Measurements from ENCODE around the gene SASH1. TPM values are rescaled to one million over a fixed set of nuclear protein-coding genes. Genes with fewer than 3 reads are reported as not detected.

SASH1 gene
- total RNA-seq, 2 donors from 2014 or later: 4.6 to 12.4 TPM

DNA sequence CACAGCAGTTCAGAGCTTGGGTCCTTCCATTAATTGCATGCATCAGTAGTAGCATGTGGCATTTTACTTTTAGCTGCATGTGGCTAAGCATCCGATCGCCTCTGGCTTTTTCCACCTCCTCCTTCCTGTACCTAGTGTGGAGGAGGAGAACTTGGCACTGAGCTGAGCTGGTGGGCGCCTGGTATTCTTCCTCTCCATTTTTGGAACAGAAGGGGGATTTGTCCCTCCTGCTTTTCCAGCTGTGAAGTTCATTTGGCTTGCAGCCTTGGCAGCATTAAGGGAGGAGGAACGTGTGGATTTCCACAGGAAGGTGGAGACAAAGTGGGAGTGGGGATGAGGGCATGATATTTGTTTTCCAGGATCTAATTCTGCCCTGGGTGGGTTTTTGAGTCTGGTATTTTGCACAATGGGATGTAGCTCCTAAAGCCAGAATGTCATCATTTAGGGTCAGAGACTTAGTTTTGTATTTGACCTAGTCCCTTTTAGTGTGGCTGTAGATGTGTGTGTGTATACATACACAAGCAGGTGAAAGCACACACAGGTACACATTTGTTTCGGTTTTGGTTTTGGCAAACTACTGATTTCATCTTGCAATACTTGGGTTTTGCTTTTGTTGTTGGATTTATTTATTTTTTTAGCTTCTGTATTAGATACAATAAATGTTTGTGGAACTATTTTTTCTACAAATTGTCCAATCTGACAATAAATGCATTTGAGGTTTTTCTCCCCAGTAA lies 90.0 kb downstream of the SASH1 start:
- TF ChIP-seq, protein P1, sequence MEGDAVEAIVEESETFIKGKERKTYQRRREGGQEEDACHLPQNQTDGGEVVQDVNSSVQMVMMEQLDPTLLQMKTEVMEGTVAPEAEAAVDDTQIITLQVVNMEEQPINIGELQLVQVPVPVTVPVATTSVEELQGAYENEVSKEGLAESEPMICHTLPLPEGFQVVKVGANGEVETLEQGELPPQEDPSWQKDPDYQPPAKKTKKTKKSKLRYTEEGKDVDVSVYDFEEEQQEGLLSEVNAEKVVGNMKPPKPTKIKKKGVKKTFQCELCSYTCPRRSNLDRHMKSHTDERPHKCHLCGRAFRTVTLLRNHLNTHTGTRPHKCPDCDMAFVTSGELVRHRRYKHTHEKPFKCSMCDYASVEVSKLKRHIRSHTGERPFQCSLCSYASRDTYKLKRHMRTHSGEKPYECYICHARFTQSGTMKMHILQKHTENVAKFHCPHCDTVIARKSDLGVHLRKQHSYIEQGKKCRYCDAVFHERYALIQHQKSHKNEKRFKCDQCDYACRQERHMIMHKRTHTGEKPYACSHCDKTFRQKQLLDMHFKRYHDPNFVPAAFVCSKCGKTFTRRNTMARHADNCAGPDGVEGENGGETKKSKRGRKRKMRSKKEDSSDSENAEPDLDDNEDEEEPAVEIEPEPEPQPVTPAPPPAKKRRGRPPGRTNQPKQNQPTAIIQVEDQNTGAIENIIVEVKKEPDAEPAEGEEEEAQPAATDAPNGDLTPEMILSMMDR (conservative IDR thresholded peaks at IDR 0.05): no peak
- no peak overlapping the region for H3K4me3 Mint-ChIP-seq
- Histone ChIP-seq H3K4me3 (ENCODE audit: low read length) (no peak overlapping the region), H3K9ac (ENCODE audit: extremely low read depth, low read length, poor library complexity, severe bottlenecking) (no peak overlapping the region), H3K4me1 (ENCODE audit: control insufficient read depth, insufficient read depth, low read length) (no peaks in the 10 kb centered on the region), H3K36me3 (ENCODE audit: control insufficient read depth, insufficient read depth, low read length) (no peaks in the 10 kb centered on the region), H3K27ac (ENCODE audit: low read depth, low read length) (no peak overlapping the region), H3K9me3 (ENCODE audit: control insufficient read depth, low read length) (no peaks in the 10 kb centered on the region), H3K27me3 (ENCODE audit: control insufficient read depth, insufficient read depth, low read length, poor library complexity, severe bottlenecking) (no peaks in the 10 kb centered on the region)
- H3K27me3 Mint-ChIP-seq (ENCODE audit: insufficient read depth): no peaks in the 10 kb centered on the region
- no peaks in the 10 kb centered on the region for H3K4me1 Mint-ChIP-seq
- no peak for DNase-seq
- no peaks in the 10 kb centered on the region for H3K36me3 Mint-ChIP-seq (ENCODE audit: low read depth)
- 90 to 100% methylated on average over 2 to 5 of the region's 5 CpGs for WGBS, 2 experiments (ENCODE audit: insufficient coverage in 1 of 2, insufficient read length in 1 of 2)
- H3K27ac Mint-ChIP-seq: no peak overlapping the region
- no peaks in the 10 kb centered on the region for H3K9me3 Mint-ChIP-seq

DNA sequence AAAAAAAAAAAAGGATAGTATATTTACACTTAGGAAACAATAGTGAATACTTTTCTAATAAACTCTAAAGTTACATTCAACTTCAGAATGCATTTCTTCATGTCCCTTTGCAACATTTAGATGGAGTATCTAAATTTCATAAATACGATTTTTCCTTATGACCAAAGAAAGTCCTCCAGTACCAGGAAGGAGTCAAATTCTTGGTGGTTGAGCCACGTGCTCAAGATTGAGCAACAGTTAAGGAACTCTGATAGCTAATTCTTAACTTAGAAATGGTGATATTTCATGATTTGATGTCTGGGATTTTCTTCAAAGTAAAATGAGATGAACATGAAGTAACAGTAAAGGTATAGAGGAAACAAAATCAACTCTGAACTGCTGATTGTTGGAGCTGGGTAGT lies 92.7 kb downstream of the SASH1 start:
- H3K4me1 Mint-ChIP-seq: peaks cover 3% of the 10 kb centered on the region

DNA sequence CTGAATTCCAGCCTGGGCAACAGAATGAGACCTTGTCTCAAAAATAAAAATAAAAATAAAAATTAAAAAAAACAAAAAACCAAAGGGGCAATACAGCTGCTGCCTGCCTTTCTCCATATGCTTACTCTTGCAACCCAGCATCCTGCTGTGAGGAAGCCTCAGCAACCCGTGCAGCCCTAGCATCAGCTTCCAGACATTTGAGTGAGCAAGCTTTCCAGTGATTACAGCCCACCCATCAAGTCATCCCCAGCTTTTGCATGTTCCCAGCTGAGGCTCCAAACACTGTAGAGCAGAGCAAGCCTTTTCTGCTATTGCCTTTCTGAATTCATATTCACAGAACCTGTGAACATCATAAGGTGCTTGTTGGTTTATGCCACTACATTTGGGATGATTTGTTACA lies 93.8 kb downstream of the SASH1 start:
- no peak overlapping the region for H3K9ac ChIP-seq (ENCODE audit: extremely low read depth, low read length, poor library complexity, severe bottlenecking)
- H3K36me3 Mint-ChIP-seq (ENCODE audit: low read depth): no peaks in the 10 kb centered on the region

More for the DNA sequence above, 92.7 kb downstream of the SASH1 start:
- no peaks in the 10 kb centered on the region for H3K27me3 ChIP-seq (ENCODE audit: control insufficient read depth, insufficient read depth, low read length, poor library complexity, severe bottlenecking)
- H3K9me3 ChIP-seq (ENCODE audit: control insufficient read depth, low read length): no peaks in the 10 kb centered on the region
- Mint-ChIP-seq H3K36me3 (ENCODE audit: low read depth) (no peaks in the 10 kb centered on the region), H3K27ac (no peak overlapping the region), H3K9me3 (no peaks in the 10 kb centered on the region), H3K4me3 (no peak overlapping the region), H3K27me3 (ENCODE audit: insufficient read depth) (no peaks in the 10 kb centered on the region)
- H3K4me3 ChIP-seq (ENCODE audit: low read length): no peak overlapping the region
- no peaks in the 10 kb centered on the region for H3K36me3 ChIP-seq (ENCODE audit: control insufficient read depth, insufficient read depth, low read length)
- TF ChIP-seq, protein P1 (conservative IDR thresholded peaks at IDR 0.05): no peak
- no peak overlapping the region for H3K9ac ChIP-seq (ENCODE audit: extremely low read depth, low read length, poor library complexity, severe bottlenecking)
- H3K4me1 ChIP-seq (ENCODE audit: control insufficient read depth, insufficient read depth, low read length): no peaks in the 10 kb centered on the region
- no peak for DNase-seq
- H3K27ac ChIP-seq (ENCODE audit: low read depth, low read length): no peak overlapping the region
- 92 to 93% methylated on average over 2 of the region's 2 CpGs for WGBS, 2 experiments (ENCODE audit: insufficient coverage in 1 of 2, insufficient read length in 1 of 2)

More for the DNA sequence above, 93.8 kb downstream of the SASH1 start:
- Histone ChIP-seq H3K9me3 (ENCODE audit: control insufficient read depth, low read length) (no peaks in the 10 kb centered on the region), H3K27me3 (ENCODE audit: control insufficient read depth, insufficient read depth, low read length, poor library complexity, severe bottlenecking) (no peaks in the 10 kb centered on the region), H3K4me1 (ENCODE audit: control insufficient read depth, insufficient read depth, low read length) (no peaks in the 10 kb centered on the region), H3K36me3 (ENCODE audit: control insufficient read depth, insufficient read depth, low read length) (no peaks in the 10 kb centered on the region), H3K27ac (ENCODE audit: low read depth, low read length) (no peak overlapping the region), H3K4me3 (ENCODE audit: low read length) (no peak overlapping the region)
- H3K4me1 Mint-ChIP-seq: peaks cover 3% of the 10 kb centered on the region
- no peak overlapping the region for H3K27ac Mint-ChIP-seq
- TF ChIP-seq, protein P1 (conservative IDR thresholded peaks at IDR 0.05): no peak
- no peak for DNase-seq
- H3K27me3 Mint-ChIP-seq (ENCODE audit: insufficient read depth): no peaks in the 10 kb centered on the region
- no peaks in the 10 kb centered on the region for H3K9me3 Mint-ChIP-seq
- no peak overlapping the region for H3K4me3 Mint-ChIP-seq
- 78 to 89% methylated on average over 1 of the region's 1 CpG for WGBS, 2 experiments (ENCODE audit: insufficient coverage in 1 of 2, insufficient read length in 1 of 2)
